B cell (primary cell): ENCODE data around the gene ABCA2. TPM values are rescaled to one million over a fixed set of nuclear protein-coding genes. Genes with fewer than 3 reads are reported as not detected.

Experiments
- ATAC-seq: fragments of 200-7000 bp; cut with Tn5 transposase; one replicate; pipeline ENCODE4 v1.10.0; 2021; ENCODE audit warnings: low read depth, mild to moderate bottlenecking, moderate number of reproducible peaks, moderate library complexity
- CTCF ChIA-PET: fragments of 350-600 bp; sonication (Branson Sonifier 250); formaldehyde crosslinking; loops from one replicate; lab custom pipeline; 2021; ENCODE audit warnings: antibody characterized with exemption, inconsistent platforms; lab: Charles Lee
- POLR2A ChIA-PET: fragments of 350-600 bp; sonication (Branson Sonifier 250); formaldehyde crosslinking; loops from one replicate; lab custom pipeline; 2021; ENCODE audit warnings: antibody characterized with exemption; lab: Charles Lee
- DNase-seq: peaks from one replicate; pipeline ENCODE4 v3.0.0; 2013
- H2AFZ ChIP-seq: 2 replicates; pipeline ENCODE4 v1.6.1; 2012; ENCODE audit warnings: mild to moderate bottlenecking, low read depth, low read length; ENCODE audit not compliant: insufficient read depth, poor library complexity, severe bottlenecking
- H3K27ac ChIP-seq, 2 donors: 1 replicate in 1 of 2; 2 replicates in 1 of 2; pipeline ENCODE4 v1.5.1; 2012 to 2013; ENCODE audit warnings: low read length in 2 of 2, mild to moderate bottlenecking in 2 of 2, moderate library complexity in 1 of 2
- H3K27me3 ChIP-seq, 4 experiments: fragments of 200-600 bp in 1 of 4; sonication (generic) in 1 of 4; replicated peaks in 1 of 4; 1 replicate in 2 of 4; 2 replicates in 2 of 4; pipeline versions ENCODE4 v1.6.1 to v1.7.0; 2013 to 2016; ENCODE audit warnings: low read length in 3 of 4, mild to moderate bottlenecking in 2 of 4, mixed read lengths in 1 of 4, moderate library complexity in 1 of 4; ENCODE audit not compliant: insufficient read depth in 4 of 4, control insufficient read depth in 3 of 4; ENCODE audit errors: control extremely low read depth in 1 of 4
- H3K36me3 ChIP-seq, 2 experiments: replicated peaks in 1 of 2; 1 replicate in 1 of 2; 2 replicates in 1 of 2; pipeline versions ENCODE4 v1.6.1 to v1.7.1; 2013; ENCODE audit warnings: low read length in 1 of 2; ENCODE audit not compliant: insufficient read depth in 2 of 2, control insufficient read depth in 1 of 2; ENCODE audit errors: control extremely low read depth in 1 of 2, extremely low read depth in 1 of 2
- H3K4me1 ChIP-seq, 2 donors: fragments of 200-600 bp in 1 of 2; sonication (generic) in 1 of 2; 1 replicate in 1 of 2; 2 replicates in 1 of 2; pipeline versions ENCODE4 v1.5.1 to v1.6.1; 2013 to 2017; ENCODE audit warnings: low read length in 2 of 2; ENCODE audit not compliant: control insufficient read depth in 2 of 2, insufficient read depth in 2 of 2
- H3K4me2 ChIP-seq: replicated peaks from 2 replicates; pipeline ENCODE3; 2012; ENCODE audit warnings: mild to moderate bottlenecking, low read depth, low read length; ENCODE audit not compliant: poor library complexity, severe bottlenecking
- H3K4me3 ChIP-seq, 5 experiments: fragments of 200-600 bp in 1 of 5; sonication (generic) in 1 of 5; 1 replicate in 3 of 5; 2 replicates in 2 of 5; pipeline versions ENCODE4 v1.5.1 to v1.7.0; 2011 to 2016; ENCODE audit warnings: low read length in 4 of 5, mild to moderate bottlenecking in 4 of 5, low read depth in 2 of 5, control low read depth in 1 of 5, moderate library complexity in 1 of 5; ENCODE audit not compliant: insufficient read depth in 1 of 5; ENCODE audit errors: control extremely low read depth in 1 of 5, extremely low read depth in 1 of 5
- H3K79me2 ChIP-seq: fragments of 200-600 bp; sonication (generic); one replicate; pipeline ENCODE4 v1.6.0; 2016; ENCODE audit warnings: low read length; ENCODE audit not compliant: control insufficient read depth, insufficient read depth
- H3K9ac ChIP-seq: fragments of 200-600 bp; sonication (generic); 2 replicates; pipeline ENCODE4 v1.6.1; 2017; ENCODE audit warnings: mild to moderate bottlenecking, low read length, moderate library complexity
- H3K9me3 ChIP-seq, 3 donors: one replicate each; pipeline versions ENCODE4 v1.6.1 to v1.7.1; 2013; ENCODE audit warnings: low read length in 2 of 3; ENCODE audit not compliant: control insufficient read depth in 2 of 3, insufficient read depth in 1 of 3; ENCODE audit errors: control extremely low read depth in 1 of 3
- H4K20me1 ChIP-seq: 2 replicates; pipeline ENCODE4 v1.6.0; 2012; ENCODE audit warnings: mild to moderate bottlenecking, low read length; ENCODE audit not compliant: insufficient read depth, control insufficient read depth, poor library complexity, severe bottlenecking
- H3K27ac Mint-ChIP-seq: one replicate; pipeline ENCODE4 v1.8.0; 2021; ENCODE audit warnings: mixed read lengths
- H3K27me3 Mint-ChIP-seq: one replicate; pipeline ENCODE4 v1.8.0; 2021; ENCODE audit warnings: mixed read lengths
- H3K4me1 Mint-ChIP-seq: one replicate; pipeline ENCODE4 v1.8.0; 2021; ENCODE audit warnings: mixed read lengths
- H3K4me3 Mint-ChIP-seq: one replicate; pipeline ENCODE4 v1.8.0; 2021; ENCODE audit warnings: mixed read lengths
- H3K9me3 Mint-ChIP-seq: one replicate; pipeline ENCODE4 v1.8.0; 2022; ENCODE audit warnings: mixed read lengths; ENCODE audit not compliant: insufficient read depth
- CTCF ChIP-seq: fragments of 200-600 bp; IDR thresholded peaks from one replicate; pipeline ENCODE4 v1.8.0; 2022; ENCODE audit warnings: antibody characterized with exemption, mild to moderate bottlenecking
- EZH2 ChIP-seq: IDR thresholded peaks from 2 replicates; pipeline ENCODE4 v1.6.1; 2012; ENCODE audit warnings: borderline replicate concordance, low read depth, mild to moderate bottlenecking, moderate library complexity, low read length; ENCODE audit not compliant: insufficient read depth, poor library complexity, severe bottlenecking
- WGBS: methylation state at CpG from one replicate; pipeline ENCODE4 v1.1.5; 2013; ENCODE audit warnings: missing lambda C conversion rate; ENCODE audit not compliant: insufficient coverage; 5-methylcytosine and 5-hydroxymethylcytosine counted together
- intact Hi-C: fragments of 100-400 bp; cut with micrococcal nuclease; formaldehyde crosslinking; loops from one replicate; pipeline ENCODE4 v1.10.0; 2022
- polyA plus RNA-seq: library from polyadenylated mRNA; depleted of rRNA; stranded (reverse); fragments of >200 nt; gene quantifications from 2 replicates; pipeline ENCODE4 v1.2.3, GENCODE V29; 2012
- total RNA-seq, 2 donors: library from RNA; stranded (reverse); fragments of 120-200 nt in 1 of 2; gene quantifications; 1 replicate in 1 of 2; 2 replicates in 1 of 2; pipeline versions ENCODE4 v1.2.3 to v1.2.4, GENCODE V29; 2013 to 2022

The ABCA2 gene
- total and polyA plus RNA-seq, 2 donors (not counting 1 experiment from before 2014, with no cell fraction given): 30.7 to 61.1 TPM

GRCh38 chr9:137068539-137069507 lies 40.8 kb upstream of the ABCA2 start:
- H3K79me2 ChIP-seq: no peaks in the 10 kb centered on the region

More at GRCh38 chr9:137068539-137069507, 40.8 kb upstream of the ABCA2 start:
- Histone ChIP-seq H3K9me3 (peaks cover 0 to 7% (median 0%) of the 10 kb centered on the region in 3 donors), H2AFZ (no peak overlapping the region), H3K4me2 (peak overlapping the region; percentile 79), H3K36me3 (no peaks in the 10 kb centered on the region), H3K4me3 (no peak overlapping the region), H3K4me1 (peaks cover 15 to 35% of the 10 kb centered on the region in 2 donors), H4K20me1 (peaks cover 8% of the 10 kb centered on the region), H3K9ac (no peak overlapping the region), H3K27ac (no peak overlapping the region), H3K27me3 (peaks cover 0 to 15% (median 1%) of the 10 kb centered on the region in 4 experiments)
- peaks cover 6% of the 10 kb centered on the region for H3K27me3 Mint-ChIP-seq
- H3K4me1 Mint-ChIP-seq: peaks cover 19% of the 10 kb centered on the region
- 95% methylated on average over 17 of the region's 17 CpGs for WGBS
- H3K9me3 Mint-ChIP-seq: no peaks in the 10 kb centered on the region
- ChIA-PET CTCF (interaction anchor here (0.6 to 6.7 kb wide), 16 partner anchors 8 to 282 kb away, joined by 3 to 61 read pairs (median 12); partner anchors contain the start of genes ABCA2, MAN1B1, NPDC1 and UAP1L1), POLR2A (interaction anchor here (1.2 to 2.4 kb wide), 4 partner anchors 8 to 39 kb away, joined by 3 to 19 read pairs (median 7); partner anchors contain the start of genes MAN1B1 and UAP1L1)
- intact Hi-C loops: no loop called here
- DNase-seq (no peak), ATAC-seq (no peak)
- peak overlapping the region; percentile 16 for H3K4me3 Mint-ChIP-seq
- no peak for TF ChIP-seq CTCF
- TF ChIP-seq EZH2: no peak
- no peak overlapping the region for H3K27ac Mint-ChIP-seq
